Measurements from ENCODE around the gene ATP2B2. TPM values are rescaled to one million over a fixed set of nuclear protein-coding genes. Genes with fewer than 3 reads are reported as not detected.

The ATP2B2 gene
- total RNA-seq, 1 donor from 2014 or later = not detected

- TF ChIP-seq, protein P1, sequence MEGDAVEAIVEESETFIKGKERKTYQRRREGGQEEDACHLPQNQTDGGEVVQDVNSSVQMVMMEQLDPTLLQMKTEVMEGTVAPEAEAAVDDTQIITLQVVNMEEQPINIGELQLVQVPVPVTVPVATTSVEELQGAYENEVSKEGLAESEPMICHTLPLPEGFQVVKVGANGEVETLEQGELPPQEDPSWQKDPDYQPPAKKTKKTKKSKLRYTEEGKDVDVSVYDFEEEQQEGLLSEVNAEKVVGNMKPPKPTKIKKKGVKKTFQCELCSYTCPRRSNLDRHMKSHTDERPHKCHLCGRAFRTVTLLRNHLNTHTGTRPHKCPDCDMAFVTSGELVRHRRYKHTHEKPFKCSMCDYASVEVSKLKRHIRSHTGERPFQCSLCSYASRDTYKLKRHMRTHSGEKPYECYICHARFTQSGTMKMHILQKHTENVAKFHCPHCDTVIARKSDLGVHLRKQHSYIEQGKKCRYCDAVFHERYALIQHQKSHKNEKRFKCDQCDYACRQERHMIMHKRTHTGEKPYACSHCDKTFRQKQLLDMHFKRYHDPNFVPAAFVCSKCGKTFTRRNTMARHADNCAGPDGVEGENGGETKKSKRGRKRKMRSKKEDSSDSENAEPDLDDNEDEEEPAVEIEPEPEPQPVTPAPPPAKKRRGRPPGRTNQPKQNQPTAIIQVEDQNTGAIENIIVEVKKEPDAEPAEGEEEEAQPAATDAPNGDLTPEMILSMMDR (IDR thresholded peaks at IDR 0.05; ENCODE audit: unreplicated experiment) = no peak
- Mint-ChIP-seq H3K4me3 (no peak overlapping the region), H3K9me3 (no peaks in the 10 kb centered on the region), H3K36me3 (no peaks in the 10 kb centered on the region), H3K4me1 (no peaks in the 10 kb centered on the region), H3K27me3 (ENCODE audit: low read depth) (peaks cover 54% of the 10 kb centered on the region), H3K27ac (no peak overlapping the region)
- DNase-seq (ENCODE audit: low spot score in 2 of 2, unreplicated experiment in 2 of 2) = no peak
Measured at GRCh38 chr3:10493202-10493589, 12.2 kb downstream of the ATP2B2 start.

GRCh38 chr3:10492364-10493201 is 12.8 kb downstream of the ATP2B2 start:
- no peaks in the 10 kb centered on the region for H3K4me1 Mint-ChIP-seq
- TF ChIP-seq, protein P1 (IDR thresholded peaks at IDR 0.05; ENCODE audit: unreplicated experiment) = no peak
- H3K27me3 Mint-ChIP-seq (ENCODE audit: low read depth) = peaks cover 52% of the 10 kb centered on the region
- no peaks in the 10 kb centered on the region for H3K9me3 Mint-ChIP-seq
- H3K4me3 Mint-ChIP-seq = no peak overlapping the region
- DNase-seq (ENCODE audit: low spot score in 2 of 2, unreplicated experiment in 2 of 2) = no peak
- no peaks in the 10 kb centered on the region for H3K36me3 Mint-ChIP-seq
- H3K27ac Mint-ChIP-seq = no peak overlapping the region

DNA sequence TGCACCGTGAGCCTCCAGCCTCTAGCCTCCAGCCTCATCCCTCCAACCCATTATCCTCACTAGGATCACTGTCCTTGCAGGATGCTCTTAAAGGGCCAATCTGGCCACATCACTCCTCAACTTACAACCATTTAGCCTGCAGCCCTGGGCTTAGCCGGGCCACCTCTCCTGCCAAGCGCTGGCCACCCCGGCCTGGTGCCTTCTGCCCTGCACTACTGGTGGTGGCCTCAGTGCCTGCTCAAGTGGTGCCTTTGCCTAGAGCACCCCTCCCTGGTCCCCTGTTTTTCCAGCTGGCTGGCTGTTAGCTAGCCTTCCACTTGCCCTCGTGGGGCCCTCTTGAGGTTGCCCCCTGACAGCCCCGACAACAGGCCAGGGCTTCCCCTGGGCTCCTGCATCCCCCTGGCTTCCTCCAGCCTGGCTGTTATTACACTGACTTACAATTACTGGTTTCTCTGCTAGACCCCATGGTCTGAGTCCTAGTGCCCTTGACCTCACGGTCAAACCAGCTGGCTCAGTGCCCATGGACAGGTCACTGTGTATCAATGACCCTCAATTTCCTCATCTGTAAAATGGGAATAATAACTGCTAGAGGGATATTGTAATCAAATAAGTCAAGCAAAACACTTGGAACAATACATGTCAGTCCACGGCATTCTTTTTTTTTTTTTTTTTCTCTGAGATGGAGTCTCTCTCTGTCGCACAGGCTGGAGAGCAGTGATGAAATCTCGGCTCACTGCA is 15.5 kb downstream of the ATP2B2 start:
- no peak for DNase-seq (ENCODE audit: low spot score in 2 of 2, unreplicated experiment in 2 of 2)
- Mint-ChIP-seq H3K9me3 (no peaks in the 10 kb centered on the region), H3K27me3 (ENCODE audit: low read depth) (peaks cover 45% of the 10 kb centered on the region), H3K36me3 (no peaks in the 10 kb centered on the region), H3K27ac (no peak overlapping the region), H3K4me1 (no peaks in the 10 kb centered on the region), H3K4me3 (no peak overlapping the region)
- TF ChIP-seq, protein P1 (IDR thresholded peaks at IDR 0.05; ENCODE audit: unreplicated experiment) = no peak

GRCh38 chr3:10487988-10488633 is 17.3 kb downstream of the ATP2B2 start:
- no peak overlapping the region for H3K4me3 Mint-ChIP-seq
- no peaks in the 10 kb centered on the region for H3K9me3 Mint-ChIP-seq
- no peaks in the 10 kb centered on the region for H3K4me1 Mint-ChIP-seq
- H3K27me3 Mint-ChIP-seq (ENCODE audit: low read depth) = peaks cover 38% of the 10 kb centered on the region
- TF ChIP-seq, protein P1 (IDR thresholded peaks at IDR 0.05; ENCODE audit: unreplicated experiment) = no peak
- no peak for DNase-seq (ENCODE audit: low spot score in 2 of 2, unreplicated experiment in 2 of 2)
- H3K36me3 Mint-ChIP-seq = no peaks in the 10 kb centered on the region
- H3K27ac Mint-ChIP-seq = no peak overlapping the region

DNA sequence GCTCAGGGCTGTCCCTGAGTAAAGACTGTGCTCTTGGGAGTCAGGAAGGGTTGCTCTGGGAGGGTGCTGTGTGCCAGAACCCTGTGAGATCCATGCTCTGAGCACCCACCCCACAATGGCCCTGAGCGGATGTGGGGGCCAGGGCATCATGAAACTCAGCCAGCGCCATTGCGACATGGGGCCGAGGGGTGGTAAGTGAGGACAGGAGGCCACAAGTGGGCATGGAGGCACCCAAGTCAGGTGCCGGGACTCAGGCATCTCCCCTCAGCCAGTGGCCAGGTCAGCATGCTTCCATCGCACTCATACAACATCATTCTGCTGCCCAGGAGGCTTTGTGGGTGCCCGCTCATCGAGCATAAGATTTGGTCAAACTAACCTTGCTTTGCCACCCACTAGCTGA is 19.6 kb downstream of the ATP2B2 start:
- H3K27ac Mint-ChIP-seq = no peak overlapping the region

More for the DNA sequence above, 19.6 kb downstream of the ATP2B2 start:
- no peak overlapping the region for H3K4me3 Mint-ChIP-seq
- no peak for DNase-seq (ENCODE audit: low spot score in 2 of 2, unreplicated experiment in 2 of 2)
- no peaks in the 10 kb centered on the region for H3K9me3 Mint-ChIP-seq
- no peaks in the 10 kb centered on the region for H3K36me3 Mint-ChIP-seq
- H3K4me1 Mint-ChIP-seq = no peaks in the 10 kb centered on the region
- peaks cover 24% of the 10 kb centered on the region for H3K27me3 Mint-ChIP-seq (ENCODE audit: low read depth)
- TF ChIP-seq, protein P1 (IDR thresholded peaks at IDR 0.05; ENCODE audit: unreplicated experiment) = no peak
